ENCODE data around the gene TAS1R3.
A peak's percentile ranks its signal among the peaks of the same experiment; 100 is the strongest.

TAS1R3 gene

GRCh38 chr1:1331068-1331965 lies at the start of gene TAS1R3:
Gene TAS1R3, plus strand, starts transcription at chr1:1331280. Its CDS starts 66 bp downstream, at chr1:1331346.
- DNase-seq (ENCODE audit: low spot score) (no peak), FAIRE-seq (no peak)

GRCh38 chr1:1281533-1282321 lies 49.4 kb upstream of the TAS1R3 start:
- FAIRE-seq (no peak), DNase-seq (ENCODE audit: low spot score) (peak; percentile 83)

- FAIRE-seq = no peak
- peak; percentile 41 for DNase-seq (ENCODE audit: low spot score)
Measured at GRCh38 chr1:1282998-1283397, 48.1 kb upstream of the TAS1R3 start.

GRCh38 chr1:1283821-1284220 lies 47.3 kb upstream of the TAS1R3 start:
- no peak for FAIRE-seq
- DNase-seq (ENCODE audit: low spot score) = peak; percentile 33

GRCh38 chr1:1284221-1285101 lies 46.6 kb upstream of the TAS1R3 start:
- DNase-seq (ENCODE audit: low spot score) = no peak
- no peak for FAIRE-seq

GRCh38 chr1:1285102-1285571 lies 45.9 kb upstream of the TAS1R3 start:
- DNase-seq (ENCODE audit: low spot score) = no peak
- no peak for FAIRE-seq

GRCh38 chr1:1285611-1286311 lies 45.3 kb upstream of the TAS1R3 start:
- FAIRE-seq (no peak), DNase-seq (ENCODE audit: low spot score) (no peak)

GRCh38 chr1:1286313-1287261 lies 44.5 kb upstream of the TAS1R3 start:
- no peak for FAIRE-seq
- DNase-seq (ENCODE audit: low spot score) = no peak

GRCh38 chr1:1287288-1288110 lies 43.6 kb upstream of the TAS1R3 start:
- FAIRE-seq (no peak), DNase-seq (ENCODE audit: low spot score) (no peak)

GRCh38 chr1:1290238-1290731 lies 40.8 kb upstream of the TAS1R3 start:
- DNase-seq (ENCODE audit: low spot score) (no peak), FAIRE-seq (no peak)

GRCh38 chr1:1291023-1291528 lies 40.0 kb upstream of the TAS1R3 start:
- DNase-seq (ENCODE audit: low spot score) (no peak), FAIRE-seq (no peak)

- FAIRE-seq (no peak), DNase-seq (ENCODE audit: low spot score) (peak; percentile 47)
Measured at GRCh38 chr1:1291548-1292441, 39.3 kb upstream of the TAS1R3 start.

- FAIRE-seq (no peak), DNase-seq (ENCODE audit: low spot score) (no peak)
Measured at GRCh38 chr1:1292442-1292779, 38.7 kb upstream of the TAS1R3 start.

- DNase-seq (ENCODE audit: low spot score) = no peak
Measured at GRCh38 chr1:1292851-1293250, 38.2 kb upstream of the TAS1R3 start.

GRCh38 chr1:1293263-1294249 lies 37.5 kb upstream of the TAS1R3 start:
- FAIRE-seq = no peak
- DNase-seq (ENCODE audit: low spot score) = no peak

More at GRCh38 chr1:1292851-1293250, 38.2 kb upstream of the TAS1R3 start:
- FAIRE-seq = no peak

GRCh38 chr1:1294250-1294890 lies 36.7 kb upstream of the TAS1R3 start:
- DNase-seq (ENCODE audit: low spot score) (no peak), FAIRE-seq (no peak)

Measured in RCC 7860 (cell line).